ENCODE results near the gene PACC1.

- TF ChIP-seq ATF3 (CRISPR knock-in tag; conservative IDR thresholded peaks at IDR 0.05) = no peak
- no peak for TF ChIP-seq ZNF263 (CRISPR knock-in tag; IDR thresholded peaks at IDR 0.05; ENCODE audit: low read depth)
- TF ChIP-seq CTCF (IDR thresholded peaks at IDR 0.05) = no peak
- no peak for TF ChIP-seq E2F5 (CRISPR knock-in tag; IDR thresholded peaks at IDR 0.05)
- TF ChIP-seq ZNF219 (CRISPR knock-in tag; IDR thresholded peaks at IDR 0.05; ENCODE audit: borderline replicate concordance) = no peak
- TF ChIP-seq MAX (CRISPR knock-in tag; IDR thresholded peaks at IDR 0.05) = no peak
- TF ChIP-seq SP1 (CRISPR knock-in tag; conservative IDR thresholded peaks at IDR 0.05) = no peak
- no peak for TF ChIP-seq CREB1 (CRISPR knock-in tag; IDR thresholded peaks at IDR 0.05)
- TF ChIP-seq TCF7 (CRISPR knock-in tag; IDR thresholded peaks at IDR 0.05; ENCODE audit: low read depth) = no peak
- TF ChIP-seq ZNF138 (CRISPR knock-in tag; conservative IDR thresholded peaks at IDR 0.05) = no peak
- TF ChIP-seq FOXK1 (CRISPR knock-in tag; IDR thresholded peaks at IDR 0.05) = no peak
- TF ChIP-seq CREM (CRISPR knock-in tag; IDR thresholded peaks at IDR 0.05) = no peak
- TF ChIP-seq NR2C2 (CRISPR knock-in tag; IDR thresholded peaks at IDR 0.05) = no peak
- no peak for TF ChIP-seq NR3C1 (CRISPR knock-in tag; conservative IDR thresholded peaks at IDR 0.05; ENCODE audit: low read depth)
Observed at GRCh38 chr1:212452323-212453155, 37.9 kb upstream of the PACC1 start.
